T-helper 17 cell (primary cell): Measurements from ENCODE around the gene STK32B. TPM values are rescaled to one million over a fixed set of nuclear protein-coding genes. Genes with fewer than 3 reads are reported as not detected.

ENCODE experiments used
- ATAC-seq: fragments of 150-1000 bp; cut with Tn5 transposase; 2 replicates; pipeline ENCODE4 v1.10.0; 2021; ENCODE audit warnings: mild to moderate bottlenecking, moderate library complexity
- DNase-seq, 3 donors: peaks; one replicate each; pipeline versions ENCODE4 v3.0.0 to v3.0.0-alpha.2; 2020 to 2021
- H3K9me3 ChIP-seq: one replicate; pipeline ENCODE4 v1.7.0; 2013; ENCODE audit warnings: low read length, mild to moderate bottlenecking; ENCODE audit not compliant: control insufficient read depth, poor library complexity, severe bottlenecking
- H3K27ac Mint-ChIP-seq: one replicate; pipeline ENCODE4 v1.8.0; 2022; ENCODE audit warnings: mild to moderate bottlenecking, moderate library complexity, mixed read lengths
- H3K27me3 Mint-ChIP-seq: one replicate; pipeline ENCODE4 v1.8.0; 2022; ENCODE audit warnings: mixed read lengths
- H3K36me3 Mint-ChIP-seq: one replicate; pipeline ENCODE4 v1.8.0; 2022; ENCODE audit warnings: low read depth, mixed read lengths
- H3K4me1 Mint-ChIP-seq: one replicate; pipeline ENCODE4 v1.8.0; 2022; ENCODE audit warnings: mild to moderate bottlenecking, mixed read lengths
- H3K4me3 Mint-ChIP-seq: one replicate; pipeline ENCODE4 v1.8.0; 2022; ENCODE audit warnings: mild to moderate bottlenecking, moderate library complexity, mixed read lengths
- total RNA-seq, 4 donors: library from RNA in 2 of 4; stranded (reverse) in 2 of 4; gene quantifications; one replicate each; pipeline ENCODE4 v1.2.3 and lab custom pipeline; 2022 to 2026

The STK32B gene
- total RNA-seq, 2 donors from 2014 or later: 0.12 TPM; not detected in 1

GRCh38 chr4:5447755-5448154, 396.5 kb downstream of the STK32B start:
- no peaks in the 10 kb centered on the region for H3K36me3 Mint-ChIP-seq
- ATAC-seq: no peak

DNA sequence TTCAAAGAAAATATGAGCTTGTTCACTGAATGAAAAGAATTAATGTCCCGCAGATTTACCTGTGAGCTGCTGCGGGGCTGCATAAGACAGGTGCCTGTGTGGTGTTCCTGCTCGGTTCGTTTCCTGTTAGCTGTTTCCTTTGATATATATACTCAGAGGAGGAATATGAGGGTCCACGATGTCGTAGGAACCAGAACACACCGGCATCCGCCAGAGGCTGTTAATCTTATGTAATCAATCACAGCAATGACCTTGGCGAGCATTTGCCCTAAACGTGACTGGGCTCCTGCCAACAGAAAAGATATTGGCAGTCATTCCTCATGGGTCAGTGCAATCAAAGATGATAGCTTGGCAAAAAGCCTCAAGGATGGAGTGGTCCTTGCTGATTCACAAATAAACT, 396.9 kb downstream of the STK32B start:
- no peak overlapping the region for H3K4me3 Mint-ChIP-seq
- H3K27ac Mint-ChIP-seq: no peak overlapping the region
- DNase-seq (no peak), ATAC-seq (no peak)
- no peaks in the 10 kb centered on the region for H3K9me3 ChIP-seq
- H3K36me3 Mint-ChIP-seq: no peaks in the 10 kb centered on the region
- peaks cover 5% of the 10 kb centered on the region for H3K27me3 Mint-ChIP-seq
- H3K4me1 Mint-ChIP-seq: no peaks in the 10 kb centered on the region

More at GRCh38 chr4:5447755-5448154, 396.5 kb downstream of the STK32B start:
- no peak for DNase-seq
- Mint-ChIP-seq H3K4me1 (no peaks in the 10 kb centered on the region), H3K27me3 (peaks cover 5% of the 10 kb centered on the region), H3K4me3 (no peak overlapping the region), H3K27ac (no peak overlapping the region)
- no peaks in the 10 kb centered on the region for H3K9me3 ChIP-seq

- Mint-ChIP-seq H3K4me1 (no peaks in the 10 kb centered on the region), H3K27ac (no peak overlapping the region), H3K36me3 (no peaks in the 10 kb centered on the region), H3K27me3 (peaks cover 12% of the 10 kb centered on the region), H3K4me3 (no peak overlapping the region)
- no peak for DNase-seq
- no peak for ATAC-seq
- no peaks in the 10 kb centered on the region for H3K9me3 ChIP-seq
Observed at GRCh38 chr4:5451243-5451642, 400.0 kb downstream of the STK32B start.

DNA sequence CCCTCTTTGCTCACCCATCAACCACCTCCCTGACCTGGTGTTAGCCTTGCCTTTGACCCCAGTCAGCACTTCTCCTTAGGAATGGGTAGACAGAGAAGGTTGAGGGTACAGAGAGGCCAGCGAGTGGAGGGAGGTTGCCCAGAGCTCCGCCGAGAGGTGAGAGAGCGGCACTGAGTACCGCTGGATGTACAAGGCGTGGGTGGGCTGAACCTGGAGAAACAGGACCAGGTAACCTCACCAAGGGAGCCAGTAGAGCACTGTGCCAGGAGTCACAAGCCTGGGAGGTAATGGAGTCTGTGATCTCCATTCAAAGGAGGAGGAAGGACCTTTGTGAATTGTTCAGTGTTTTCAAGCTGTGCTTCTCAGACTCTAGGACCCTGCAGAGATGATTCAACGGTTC, 400.9 kb downstream of the STK32B start:
- Mint-ChIP-seq H3K36me3 (no peaks in the 10 kb centered on the region), H3K27me3 (peaks cover 12% of the 10 kb centered on the region), H3K4me1 (no peaks in the 10 kb centered on the region), H3K27ac (no peak overlapping the region), H3K4me3 (no peak overlapping the region)
- no peak for DNase-seq
- no peaks in the 10 kb centered on the region for H3K9me3 ChIP-seq
- ATAC-seq: no peak

GRCh38 chr4:5455003-5455585, 403.8 kb downstream of the STK32B start:
- peaks cover 12% of the 10 kb centered on the region for H3K27me3 Mint-ChIP-seq
- no peaks in the 10 kb centered on the region for H3K36me3 Mint-ChIP-seq
- H3K4me1 Mint-ChIP-seq: no peaks in the 10 kb centered on the region
- H3K27ac Mint-ChIP-seq: no peak overlapping the region
- H3K4me3 Mint-ChIP-seq: no peak overlapping the region
- no peak for DNase-seq
- ATAC-seq: no peak
- no peaks in the 10 kb centered on the region for H3K9me3 ChIP-seq

GRCh38 chr4:5456296-5456845, 405.1 kb downstream of the STK32B start:
- no peak overlapping the region for H3K4me3 Mint-ChIP-seq
- H3K27ac Mint-ChIP-seq: no peak overlapping the region
- no peaks in the 10 kb centered on the region for H3K9me3 ChIP-seq
- no peaks in the 10 kb centered on the region for H3K36me3 Mint-ChIP-seq
- no peak for ATAC-seq
- H3K4me1 Mint-ChIP-seq: no peaks in the 10 kb centered on the region
- H3K27me3 Mint-ChIP-seq: peaks cover 12% of the 10 kb centered on the region
- no peak for DNase-seq

DNA sequence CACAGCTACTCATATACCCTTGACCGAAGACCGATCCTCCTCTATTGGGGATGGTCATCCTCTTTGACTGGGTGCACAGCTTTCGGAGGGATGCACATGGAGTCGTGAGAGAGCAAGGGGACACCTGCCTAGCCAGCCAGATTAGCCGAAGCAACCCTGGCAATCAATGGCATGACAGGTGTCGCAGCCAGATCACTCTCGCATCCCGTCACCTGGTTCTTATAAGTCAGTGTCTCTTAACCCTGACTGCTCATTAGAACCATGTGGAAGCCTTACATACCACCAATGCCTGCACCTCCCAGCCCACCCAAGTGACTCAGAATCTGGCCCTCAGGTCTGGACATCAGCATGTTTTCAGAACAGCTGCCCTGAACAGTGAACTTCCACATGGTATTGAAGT, 407.4 kb downstream of the STK32B start:
- Mint-ChIP-seq H3K4me1 (no peaks in the 10 kb centered on the region), H3K27ac (no peak overlapping the region), H3K27me3 (peaks cover 12% of the 10 kb centered on the region), H3K4me3 (no peak overlapping the region), H3K36me3 (no peaks in the 10 kb centered on the region)
- DNase-seq (no peak), ATAC-seq (no peak)
- H3K9me3 ChIP-seq: no peaks in the 10 kb centered on the region

DNA sequence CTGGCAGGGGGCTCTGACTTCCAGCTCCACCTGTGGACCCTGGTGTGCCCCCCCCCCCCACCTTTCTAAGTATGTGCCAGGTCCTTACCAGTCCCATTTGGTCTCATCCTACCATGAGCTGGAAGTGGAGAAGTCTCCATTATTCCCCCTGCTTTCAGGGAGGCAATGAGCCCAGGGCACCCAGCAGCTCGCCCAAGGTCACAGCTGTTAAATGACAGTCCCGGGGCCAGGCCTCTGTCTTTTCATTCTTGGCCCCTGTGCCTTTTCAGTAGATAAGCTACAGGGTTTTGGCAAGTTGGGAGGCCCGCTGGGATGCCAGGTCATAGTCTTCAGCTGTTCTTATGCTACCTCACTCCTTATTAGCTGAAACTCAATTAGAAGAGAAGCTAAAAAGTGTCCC, 408.0 kb downstream of the STK32B start:
- H3K9me3 ChIP-seq: no peaks in the 10 kb centered on the region
- H3K4me1 Mint-ChIP-seq: no peaks in the 10 kb centered on the region
- ATAC-seq: no peak
- H3K27me3 Mint-ChIP-seq: peaks cover 9% of the 10 kb centered on the region
- no peaks in the 10 kb centered on the region for H3K36me3 Mint-ChIP-seq
- DNase-seq: no peak
- H3K27ac Mint-ChIP-seq: no peak overlapping the region
- H3K4me3 Mint-ChIP-seq: no peak overlapping the region

DNA sequence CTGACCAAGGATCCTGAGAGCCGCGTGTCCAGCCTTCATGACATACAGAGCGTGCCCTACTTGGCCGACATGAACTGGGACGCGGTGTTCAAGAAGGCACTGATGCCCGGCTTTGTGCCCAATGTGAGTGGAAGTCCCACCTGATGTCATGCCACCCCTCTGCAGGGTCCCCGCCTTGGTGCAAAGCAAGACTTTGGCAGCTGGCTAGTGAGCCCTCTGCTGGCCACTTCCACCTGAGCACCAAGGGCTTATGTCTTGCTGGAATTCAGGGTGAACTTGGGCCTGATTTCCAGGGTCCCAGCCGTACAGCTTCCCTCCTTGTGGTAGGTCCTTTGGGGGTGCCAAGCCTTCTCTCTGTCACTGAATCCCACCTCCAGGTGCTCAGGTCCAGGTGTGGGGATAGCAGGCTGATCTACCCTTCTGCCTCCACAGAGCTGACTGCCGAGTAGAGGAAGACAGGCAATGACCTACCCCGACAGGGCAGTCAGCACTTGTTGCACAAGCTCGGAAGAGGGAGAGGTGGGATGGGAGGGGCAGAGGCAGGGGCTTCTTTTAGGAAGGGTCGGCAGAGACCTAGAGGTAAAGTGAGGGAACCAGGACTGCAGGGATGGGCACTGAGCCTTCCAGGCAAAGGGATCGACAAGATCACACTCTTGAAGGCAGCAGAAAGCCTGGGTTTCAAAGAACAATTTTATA, 409.0 kb downstream of the STK32B start:
- ATAC-seq (no peak), DNase-seq (no peak)
- Mint-ChIP-seq H3K27me3 (peaks cover 5% of the 10 kb centered on the region), H3K4me3 (no peak overlapping the region), H3K36me3 (no peaks in the 10 kb centered on the region), H3K4me1 (no peaks in the 10 kb centered on the region), H3K27ac (no peak overlapping the region)
- no peaks in the 10 kb centered on the region for H3K9me3 ChIP-seq

GRCh38 chr4:5461477-5461876, 410.2 kb downstream of the STK32B start:
- Mint-ChIP-seq H3K4me1 (no peaks in the 10 kb centered on the region), H3K4me3 (no peak overlapping the region), H3K27me3 (peaks cover 5% of the 10 kb centered on the region), H3K36me3 (no peaks in the 10 kb centered on the region), H3K27ac (no peak overlapping the region)
- ATAC-seq: no peak
- no peak for DNase-seq
- H3K9me3 ChIP-seq: no peaks in the 10 kb centered on the region

DNA sequence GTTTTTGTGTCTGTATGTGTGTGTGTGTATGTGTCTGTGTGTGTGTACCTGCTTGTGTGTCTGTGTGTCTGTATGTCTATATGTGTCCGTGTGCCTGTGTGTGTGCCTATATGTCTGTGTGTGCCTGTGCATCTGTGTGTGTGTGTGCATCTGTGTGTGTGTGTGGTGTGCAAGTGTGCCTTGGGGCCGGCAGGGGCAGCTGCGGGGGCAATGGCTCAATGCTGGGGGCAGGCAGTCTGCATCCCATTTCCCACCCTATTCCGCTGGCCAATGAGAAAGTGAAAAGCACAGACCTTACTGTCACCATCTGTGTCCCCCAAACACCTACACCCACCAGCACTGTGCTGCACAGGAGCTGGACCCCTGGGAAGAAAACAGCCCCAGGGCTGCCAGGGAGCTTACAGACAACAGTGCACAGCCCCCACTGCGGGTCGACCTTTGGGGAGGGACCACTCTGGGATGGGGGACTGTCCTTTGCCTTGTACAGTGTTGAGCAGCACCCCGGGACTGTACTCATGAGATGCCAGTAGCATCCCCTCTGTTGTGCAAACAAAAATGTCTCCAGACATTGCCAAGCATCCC, 411.1 kb downstream of the STK32B start:
- H3K4me1 Mint-ChIP-seq: no peaks in the 10 kb centered on the region
- no peak overlapping the region for H3K27ac Mint-ChIP-seq
- no peak for DNase-seq

DNA sequence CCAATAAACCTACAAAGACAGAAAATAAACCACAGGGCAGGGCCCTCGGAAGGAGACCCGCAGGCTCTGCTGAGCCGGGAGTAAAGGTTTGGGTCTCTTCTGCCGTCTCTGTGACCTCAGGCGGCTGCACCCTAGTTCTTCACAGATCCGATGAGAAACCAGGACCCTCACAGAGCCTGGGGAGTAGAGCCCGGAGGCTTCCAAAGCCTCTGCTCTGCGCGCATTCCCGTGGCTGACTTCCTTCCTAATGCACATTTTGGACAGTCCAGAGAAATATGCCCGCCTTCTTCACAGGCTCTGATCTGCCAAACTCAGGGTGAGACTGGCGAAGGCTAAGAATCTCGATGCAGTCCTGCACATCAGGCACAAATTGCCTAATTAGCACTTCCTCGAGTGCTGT, 411.6 kb downstream of the STK32B start:
- Mint-ChIP-seq H3K27me3 (peaks cover 5% of the 10 kb centered on the region), H3K4me3 (no peak overlapping the region), H3K36me3 (no peaks in the 10 kb centered on the region), H3K4me1 (no peaks in the 10 kb centered on the region), H3K27ac (no peak overlapping the region)
- DNase-seq: no peak
- no peaks in the 10 kb centered on the region for H3K9me3 ChIP-seq
- no peak for ATAC-seq

More for the DNA sequence above, 411.1 kb downstream of the STK32B start:
- Mint-ChIP-seq H3K4me3 (no peak overlapping the region), H3K36me3 (no peaks in the 10 kb centered on the region), H3K27me3 (peaks cover 5% of the 10 kb centered on the region)
- ATAC-seq: no peak
- no peaks in the 10 kb centered on the region for H3K9me3 ChIP-seq

DNA sequence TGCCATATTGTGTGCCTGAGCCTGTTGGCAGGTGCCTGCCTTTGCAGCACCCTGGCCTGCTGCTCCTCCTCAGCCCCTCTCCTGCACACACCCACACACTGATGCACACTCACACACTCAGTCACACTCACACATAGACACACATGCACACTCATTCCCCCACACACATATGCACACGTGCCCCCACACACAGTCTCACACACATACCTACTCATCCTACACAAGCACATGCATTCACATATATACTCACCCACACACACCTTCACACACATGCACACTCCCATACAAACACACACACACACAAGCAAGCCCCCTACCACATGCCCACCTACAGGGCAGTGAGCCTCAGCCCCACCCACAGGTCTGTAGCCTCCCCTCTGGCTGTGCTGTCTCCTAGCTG, 412.1 kb downstream of the STK32B start:
- Mint-ChIP-seq H3K4me3 (no peak overlapping the region), H3K36me3 (no peaks in the 10 kb centered on the region), H3K27me3 (peaks cover 5% of the 10 kb centered on the region), H3K4me1 (no peaks in the 10 kb centered on the region), H3K27ac (no peak overlapping the region)
- H3K9me3 ChIP-seq: no peaks in the 10 kb centered on the region
- ATAC-seq (no peak), DNase-seq (no peak)
